Esophagus (tissue), 2 donors: ENCODE measurements around the gene PDZRN4. TPM values are rescaled to one million over a fixed set of nuclear protein-coding genes. Genes with fewer than 3 reads are reported as not detected.
"Not testable (repeated sequence)": the region's sequence is repeated elsewhere in the genome, so short reads cannot be mapped to it uniquely, and the experiment has no call there.

Source experiments
- H3K27ac ChIP-seq, 2 donors: one replicate each; pipeline ENCODE4 v1.5.1; 2013; ENCODE audit warnings: low read depth in 2 of 2, mild to moderate bottlenecking in 2 of 2, inconsistent platforms in 1 of 2, low read length in 1 of 2, moderate library complexity in 1 of 2
- H3K27me3 ChIP-seq, 2 donors: one replicate each; pipeline ENCODE4 v1.6.1; 2013; ENCODE audit warnings: low read length in 2 of 2, control low read depth in 1 of 2, mild to moderate bottlenecking in 1 of 2; ENCODE audit not compliant: insufficient read depth in 2 of 2, control insufficient read depth in 1 of 2
- H3K36me3 ChIP-seq, 2 donors: one replicate each; pipeline ENCODE4 v1.6.1; 2013; ENCODE audit warnings: low read length in 1 of 2; ENCODE audit not compliant: control insufficient read depth in 2 of 2, insufficient read depth in 2 of 2
- H3K4me1 ChIP-seq, 2 donors: one replicate each; pipeline ENCODE4 v1.6.1; 2013; ENCODE audit warnings: low read length in 1 of 2; ENCODE audit not compliant: control insufficient read depth in 2 of 2, insufficient read depth in 2 of 2
- H3K4me3 ChIP-seq, 2 donors: one replicate each; pipeline ENCODE4 v1.5.1; 2013; ENCODE audit warnings: low read length in 2 of 2, mild to moderate bottlenecking in 2 of 2, low read depth in 1 of 2, moderate library complexity in 1 of 2
- H3K9me3 ChIP-seq, 2 donors: one replicate each; pipeline ENCODE4 v1.6.1; 2013; ENCODE audit warnings: mild to moderate bottlenecking in 2 of 2, low read depth in 1 of 2, low read length in 1 of 2, moderate library complexity in 1 of 2; ENCODE audit not compliant: control insufficient read depth in 2 of 2, insufficient read depth in 1 of 2
- WGBS, 2 donors: extraction: QIAGEN DNeasy Blood & Tissue Kit; methylation state at CpG; one replicate each; pipeline ENCODE4 v1.1.7; 2013; 5-methylcytosine and 5-hydroxymethylcytosine counted together
- polyA plus RNA-seq, 2 donors: library from polyadenylated mRNA; stranded (reverse); fragments of 200-250 nt; gene quantifications; one replicate each; pipeline ENCODE4 v1.2.3, GENCODE V29; 2013
- donor health status: healthy with polysubstance abuse.
- donor health status: Bipolar disorder and iron deficiency.

PDZRN4 gene
- polyA plus RNA-seq, 2 donors, result 0.59 to 1.8 TPM

DNA sequence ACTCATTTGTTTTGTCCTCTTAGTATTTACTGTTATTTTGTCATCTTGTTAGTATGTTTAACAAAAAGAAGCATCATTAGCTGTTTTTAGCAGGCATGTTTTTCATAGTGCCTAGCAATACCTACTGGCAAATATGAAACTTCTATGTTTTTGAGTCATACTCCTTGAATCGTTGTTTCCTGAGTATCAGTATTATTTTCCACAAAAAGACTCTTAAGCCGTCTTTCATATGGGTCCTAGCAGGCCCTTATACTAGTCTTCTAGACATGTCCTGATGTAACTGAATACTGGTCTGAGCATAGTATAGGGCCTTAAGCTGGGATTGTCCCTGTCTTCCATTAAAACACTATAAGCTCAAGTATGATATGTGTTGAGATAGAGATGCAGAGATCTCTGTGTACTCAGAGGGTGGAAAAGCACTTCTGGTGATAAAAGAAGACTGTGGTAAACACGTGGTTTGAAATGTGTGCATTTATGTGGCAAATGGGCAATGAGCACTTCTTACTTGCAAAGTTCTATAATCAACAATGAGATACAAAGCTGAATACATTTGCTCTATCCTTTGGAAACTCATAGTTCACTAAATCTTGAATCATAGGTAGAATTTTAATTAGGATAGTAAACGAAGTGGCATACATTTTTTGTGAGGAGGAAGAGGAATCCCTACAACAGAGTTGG lies 348.8 kb downstream of the PDZRN4 start:
- Histone ChIP-seq H3K9me3 (no peaks in the 10 kb centered on the region), H3K27ac (no peak overlapping the region), H3K36me3 (no peaks in the 10 kb centered on the region), H3K4me1 (no peaks in the 10 kb centered on the region), H3K4me3 (no peak overlapping the region), H3K27me3 (no peaks in the 10 kb centered on the region)
- WGBS, 2 donors, result 66 to 74% methylated on average over 4 of the region's 4 CpGs

DNA sequence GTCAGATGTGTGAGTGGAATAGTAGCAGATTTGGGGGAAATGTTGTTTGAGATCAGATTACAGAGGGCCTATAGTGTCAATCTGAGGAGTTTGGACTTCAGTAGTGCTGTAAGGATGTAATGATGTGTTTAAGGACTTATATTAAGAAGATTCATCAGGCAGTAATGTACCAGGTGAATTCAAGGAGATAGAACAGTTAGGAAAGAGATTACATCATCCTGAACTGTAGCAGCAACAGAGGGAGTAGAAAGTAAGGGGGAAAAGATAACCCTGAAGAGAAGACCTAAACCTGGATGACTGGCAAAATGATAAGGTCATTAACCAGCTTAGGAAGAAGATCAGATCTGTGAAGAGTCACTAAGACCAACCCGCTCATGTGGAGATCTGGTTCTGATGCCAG lies 349.4 kb downstream of the PDZRN4 start:
- H3K27me3 ChIP-seq, result no peaks in the 10 kb centered on the region
- H3K27ac ChIP-seq, result no peak overlapping the region
- 80 to 86% methylated on average over 1 of the region's 1 CpG for WGBS, 2 donors

DNA sequence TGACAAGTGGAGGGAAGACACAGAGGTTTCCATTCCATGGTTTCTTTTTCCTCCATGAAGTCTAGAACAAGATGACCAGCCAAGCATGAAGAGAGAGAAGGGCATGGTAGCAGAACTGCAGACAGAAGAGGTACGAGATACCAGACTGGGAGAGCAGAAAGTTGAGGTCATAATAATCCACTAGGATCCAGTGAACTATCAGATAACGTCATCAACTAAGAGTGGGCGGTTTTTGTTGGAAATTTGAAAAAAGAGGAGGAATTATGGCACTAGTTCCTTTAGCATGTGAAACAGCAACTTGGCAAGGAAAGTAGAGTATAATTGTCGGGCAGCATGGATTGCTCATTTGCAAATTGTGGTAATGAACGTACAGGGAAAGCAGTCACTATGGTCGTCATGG lies 357.6 kb downstream of the PDZRN4 start:
- no peaks in the 10 kb centered on the region for H3K9me3 ChIP-seq
- no peaks in the 10 kb centered on the region for H3K27me3 ChIP-seq
- H3K36me3 ChIP-seq, result no peaks in the 10 kb centered on the region
- WGBS, 2 donors, result 76 to 84% methylated on average over 6 of the region's 6 CpGs
- H3K4me3 ChIP-seq, result no peak overlapping the region
- no peak overlapping the region for H3K27ac ChIP-seq
- no peaks in the 10 kb centered on the region for H3K4me1 ChIP-seq

More for the DNA sequence above, 349.4 kb downstream of the PDZRN4 start:
- no peak overlapping the region for H3K4me3 ChIP-seq
- no peaks in the 10 kb centered on the region for H3K9me3 ChIP-seq
- H3K4me1 ChIP-seq, result no peaks in the 10 kb centered on the region
- no peaks in the 10 kb centered on the region for H3K36me3 ChIP-seq

DNA sequence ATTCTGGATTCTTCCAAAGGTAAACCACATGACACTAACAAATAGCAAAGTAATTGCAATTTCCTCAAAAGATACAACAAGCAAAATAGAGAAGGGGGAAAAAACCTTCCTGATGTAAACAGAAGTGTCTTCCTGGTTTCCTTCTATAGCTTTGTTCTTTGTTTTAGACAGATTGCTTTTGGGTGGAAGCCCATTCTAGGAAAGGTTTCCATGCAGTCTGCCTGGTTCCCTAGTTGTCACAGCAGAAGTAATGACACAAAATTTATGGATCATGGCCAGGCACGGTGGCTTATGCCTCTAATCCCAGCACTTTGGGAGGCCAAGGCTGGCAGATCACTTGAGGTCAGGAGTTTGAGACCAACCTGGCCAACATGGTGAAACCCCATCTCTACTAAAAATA lies 359.0 kb downstream of the PDZRN4 start:
- not testable (repeated sequence) for H3K4me1 ChIP-seq, H3K9me3 ChIP-seq, H3K27ac ChIP-seq, H3K27me3 ChIP-seq, H3K4me3 ChIP-seq, H3K36me3 ChIP-seq
- WGBS, 2 donors, result 34 to 40% methylated on average over 1 of the region's 1 CpG

DNA sequence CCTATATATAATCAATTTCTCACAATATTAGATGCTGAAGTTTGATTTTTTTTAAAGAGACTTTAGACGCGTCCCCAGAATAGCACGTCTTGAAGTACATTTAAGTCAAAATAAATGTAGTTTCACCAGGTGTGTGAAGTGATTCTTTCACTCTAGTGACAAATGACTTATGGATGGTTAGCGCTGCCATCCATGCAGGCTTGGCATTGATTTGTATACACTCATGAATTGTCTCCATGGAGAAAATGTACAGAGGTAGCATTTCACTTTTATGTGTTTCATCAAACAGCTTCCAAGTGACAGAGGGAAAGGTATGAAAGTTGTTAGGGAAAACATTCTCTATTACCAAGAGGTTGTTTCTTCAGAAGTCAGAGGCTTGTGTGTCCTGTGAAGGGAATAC lies 360.8 kb downstream of the PDZRN4 start:
- Histone ChIP-seq H3K27ac (no peak overlapping the region), H3K4me3 (no peak overlapping the region), H3K4me1 (no peaks in the 10 kb centered on the region), H3K27me3 (no peaks in the 10 kb centered on the region), H3K36me3 (no peaks in the 10 kb centered on the region), H3K9me3 (no peaks in the 10 kb centered on the region)
- 86 to 88% methylated on average over 4 of the region's 4 CpGs for WGBS, 2 donors

DNA sequence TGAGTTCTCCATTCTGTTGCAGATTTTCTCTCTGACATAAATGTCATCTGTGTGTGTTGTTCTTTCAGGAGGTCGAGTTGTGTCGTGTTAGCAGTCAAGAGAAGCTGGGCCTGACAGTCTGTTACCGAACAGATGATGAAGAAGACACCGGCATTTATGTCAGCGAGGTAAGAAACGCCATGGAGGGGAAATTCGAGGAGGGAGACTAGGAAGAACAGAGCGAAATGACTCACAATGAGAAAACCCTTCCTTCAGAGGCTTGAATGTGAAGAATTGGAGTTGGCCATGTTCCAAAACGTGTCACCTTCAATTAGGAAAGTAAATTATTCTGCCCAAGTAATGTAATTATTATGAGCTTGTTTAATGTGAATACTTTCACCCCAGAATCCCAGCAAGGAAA lies 364.5 kb downstream of the PDZRN4 start:
- Histone ChIP-seq H3K27ac (no peak overlapping the region), H3K36me3 (no peaks in the 10 kb centered on the region), H3K4me1 (no peaks in the 10 kb centered on the region), H3K9me3 (no peaks in the 10 kb centered on the region), H3K27me3 (no peaks in the 10 kb centered on the region), H3K4me3 (no peak overlapping the region)
- 55 to 62% methylated on average over 9 of the region's 9 CpGs for WGBS, 2 donors

DNA sequence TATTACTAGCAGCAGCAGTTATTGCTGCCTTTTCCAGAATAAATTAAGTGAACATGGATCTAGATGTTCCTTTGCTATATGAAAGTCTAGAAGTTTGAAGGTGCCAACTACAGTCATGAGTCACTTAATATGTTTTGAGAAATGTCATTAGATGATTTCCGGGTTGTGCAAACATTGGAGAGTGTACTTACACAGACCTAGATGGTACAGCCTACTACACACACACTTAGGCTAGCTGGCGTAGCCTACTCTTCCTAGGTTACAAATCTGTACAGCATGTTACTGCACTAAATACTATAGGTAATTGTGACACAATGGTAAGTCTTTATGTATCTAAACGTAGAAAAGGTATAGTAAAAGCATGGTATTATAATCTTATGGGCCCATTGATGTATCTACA lies 368.1 kb downstream of the PDZRN4 start:
- Histone ChIP-seq H3K4me1 (no peaks in the 10 kb centered on the region), H3K36me3 (no peaks in the 10 kb centered on the region), H3K27me3 (no peaks in the 10 kb centered on the region), H3K9me3 (no peaks in the 10 kb centered on the region), H3K27ac (no peak overlapping the region), H3K4me3 (no peak overlapping the region)
- 69 to 76% methylated on average over 3 of the region's 3 CpGs for WGBS, 2 donors

DNA sequence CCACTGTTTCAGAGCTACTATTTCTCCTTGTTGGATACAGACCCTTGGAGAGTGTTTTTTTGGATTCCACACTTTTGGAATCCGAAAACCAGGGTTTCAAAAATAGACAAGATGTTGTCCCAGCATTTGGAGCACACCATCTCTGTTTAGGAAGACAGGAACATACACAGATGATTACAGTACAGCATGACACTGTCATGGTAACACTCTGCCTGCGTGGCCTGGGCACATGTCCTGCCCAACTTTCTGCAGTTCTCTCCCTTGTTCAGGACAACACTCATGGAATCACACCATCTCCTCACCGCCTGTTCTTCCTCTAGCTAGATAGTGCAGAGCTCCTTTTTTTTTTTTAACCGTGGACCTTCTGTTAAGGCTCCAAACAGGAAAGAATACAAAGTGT lies 369.2 kb downstream of the PDZRN4 start:
- WGBS, 2 donors, result 87 to 90% methylated on average over 4 of the region's 4 CpGs
- Histone ChIP-seq H3K27ac (no peak overlapping the region), H3K4me3 (no peak overlapping the region), H3K36me3 (no peaks in the 10 kb centered on the region), H3K9me3 (no peaks in the 10 kb centered on the region), H3K27me3 (no peaks in the 10 kb centered on the region), H3K4me1 (no peaks in the 10 kb centered on the region)

DNA sequence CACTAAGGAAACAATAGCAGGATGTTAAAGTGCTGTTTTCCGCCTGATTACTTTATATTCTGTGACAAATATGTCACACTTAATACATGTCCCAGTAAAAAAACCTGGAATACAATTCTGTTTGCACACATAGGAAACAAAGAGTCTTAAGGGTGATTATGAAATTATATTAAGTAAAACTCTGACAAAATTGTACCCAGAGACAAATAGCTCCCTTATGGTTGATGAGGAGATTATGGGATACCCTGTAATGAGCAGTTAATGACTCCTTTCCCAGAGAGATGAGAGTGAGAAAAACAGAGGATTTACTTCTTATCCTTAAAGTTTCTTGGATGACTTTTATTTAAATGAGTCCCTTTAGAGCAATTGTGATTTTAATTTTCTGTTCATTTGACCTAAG lies 370.6 kb downstream of the PDZRN4 start:
- Histone ChIP-seq H3K27ac (no peak overlapping the region), H3K36me3 (no peaks in the 10 kb centered on the region), H3K4me3 (no peak overlapping the region), H3K27me3 (no peaks in the 10 kb centered on the region), H3K9me3 (no peaks in the 10 kb centered on the region), H3K4me1 (no peaks in the 10 kb centered on the region)
- 83 to 86% methylated on average over 1 of the region's 1 CpG for WGBS, 2 donors

DNA sequence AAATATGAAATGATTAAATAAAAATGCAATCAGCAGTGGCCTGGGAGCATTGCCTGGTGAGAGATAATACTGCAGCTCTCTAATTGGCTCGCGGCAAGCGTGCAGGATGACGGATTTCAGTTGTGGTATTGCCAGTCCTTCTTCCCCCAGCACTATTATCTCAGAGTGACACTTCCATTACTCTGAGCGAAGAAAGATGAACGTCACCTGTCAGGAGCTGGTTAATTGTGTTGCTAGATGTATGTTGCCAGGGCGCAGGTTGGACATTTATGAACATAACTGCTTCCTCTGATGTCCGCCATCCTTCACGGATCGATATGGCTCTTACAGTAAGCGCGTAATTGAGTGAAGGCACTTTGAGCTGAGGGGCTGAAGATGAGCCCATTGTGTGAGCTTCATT lies 374.9 kb downstream of the PDZRN4 start:
- no peaks in the 10 kb centered on the region for H3K27me3 ChIP-seq
- no peaks in the 10 kb centered on the region for H3K9me3 ChIP-seq
- no peaks in the 10 kb centered on the region for H3K36me3 ChIP-seq
- H3K27ac ChIP-seq, result no peak overlapping the region
- no peak overlapping the region for H3K4me3 ChIP-seq
- 91 to 95% methylated on average over 12 of the region's 12 CpGs for WGBS, 2 donors
- no peaks in the 10 kb centered on the region for H3K4me1 ChIP-seq
